A673 (cell line): ENCODE measurements around the gene CPLX3. TPM values are rescaled to one million over a fixed set of nuclear protein-coding genes. Genes with fewer than 3 reads are reported as not detected.
A peak's percentile ranks its signal among the peaks of the same experiment; 100 is the strongest.

Source experiments
- BruUV-seq: library from RNA; stranded (reverse); fragments of 400-500 nt; replicated peaks from 2 replicates; lab custom pipeline; 2021; lab: Mats Ljungman, UMichigan
- CTCF ChIA-PET: fragments of 300-600 bp; sonication (Branson Sonifier 250); formaldehyde crosslinking; loops from one replicate; lab custom pipeline; 2022; ENCODE audit warnings: antibody characterized with exemption; lab: Charles Lee
- POLR2A ChIA-PET: fragments of 300-600 bp; sonication (Branson Sonifier 250); formaldehyde crosslinking; loops from one replicate; lab custom pipeline; 2022; ENCODE audit warnings: antibody characterized with exemption; ENCODE audit not compliant: low non-redundant PET; lab: Charles Lee
- DNase-seq: peaks from one replicate; pipeline ENCODE4 v3.0.0-alpha.2; 2015; ENCODE audit warnings: low spot score
- H3K27ac ChIP-seq: fragments of 200-600 bp; sonication (generic); 2 replicates; pipeline ENCODE4 v1.5.1; 2016; ENCODE audit warnings: mixed run types, low read depth, mild to moderate bottlenecking, mixed read lengths, antibody characterized with exemption, low read length; ENCODE audit not compliant: poor library complexity, severe bottlenecking
- H3K27me3 ChIP-seq: fragments of 200-600 bp; sonication (generic); replicated peaks from 2 replicates; pipeline ENCODE4 v1.6.1; 2017; ENCODE audit warnings: mixed run types, low read depth, mild to moderate bottlenecking, mixed read lengths, antibody characterized with exemption, low read length; ENCODE audit not compliant: insufficient read depth, poor library complexity
- H3K36me3 ChIP-seq: fragments of 200-600 bp; sonication (generic); 2 replicates; pipeline ENCODE4 v1.6.1; 2016; ENCODE audit warnings: mixed run types, mild to moderate bottlenecking, mixed read lengths, antibody characterized with exemption, low read length; ENCODE audit not compliant: insufficient read depth, poor library complexity, severe bottlenecking
- H3K4me1 ChIP-seq: fragments of 200-600 bp; sonication (generic); 2 replicates; pipeline ENCODE4 v1.6.1; 2017; ENCODE audit warnings: mixed run types, mild to moderate bottlenecking, mixed read lengths, antibody characterized with exemption, low read length; ENCODE audit not compliant: insufficient read depth, poor library complexity, severe bottlenecking
- H3K4me3 ChIP-seq: fragments of 200-600 bp; sonication (generic); 2 replicates; pipeline ENCODE4 v1.5.1; 2016; ENCODE audit warnings: low read depth, mixed run types, mild to moderate bottlenecking, mixed read lengths, low read length; ENCODE audit not compliant: poor library complexity, severe bottlenecking
- H3K9me3 ChIP-seq: fragments of 200-600 bp; sonication (generic); 2 replicates; pipeline ENCODE4 v1.6.1; 2016; ENCODE audit warnings: mixed run types, low read depth, mild to moderate bottlenecking, mixed read lengths, antibody characterized with exemption, low read length; ENCODE audit not compliant: poor library complexity, severe bottlenecking
- CTCF ChIP-seq: fragments of 300-800, 200-600 bp; sonication (generic); conservative IDR thresholded peaks from 2 replicates; pipeline ENCODE4 v1.5.1; 2017; ENCODE audit warnings: low read depth, mild to moderate bottlenecking, antibody characterized with exemption, low read length, moderate library complexity, mixed read lengths
- EZH2 ChIP-seq: fragments of 200-600 bp; sonication (generic); IDR thresholded peaks from 2 replicates; pipeline ENCODE4 v1.6.1; 2017; ENCODE audit warnings: borderline replicate concordance, low read depth, mild to moderate bottlenecking, mixed read lengths, antibody characterized with exemption, low read length; ENCODE audit not compliant: poor library complexity, severe bottlenecking
- intact Hi-C: fragments of 100-400 bp; cut with micrococcal nuclease; formaldehyde crosslinking; loops from one replicate; pipeline ENCODE4 v1.10.0; 2022; ENCODE audit not compliant: unreplicated experiment
- total RNA-seq: library from RNA; stranded (reverse); gene quantifications from 2 replicates; pipeline ENCODE4 v1.2.3, GENCODE V29; 2021

The CPLX3 gene
- total RNA-seq, 1 experiment from 2014 or later = 0.17 TPM

GRCh38 chr15:74800559-74801094 lies 25.8 kb upstream of the CPLX3 start:
- H3K9me3 ChIP-seq = no peaks in the 10 kb centered on the region
- no peak overlapping the region for H3K27ac ChIP-seq
- H3K4me3 ChIP-seq = no peak overlapping the region
- H3K27me3 ChIP-seq = no peaks in the 10 kb centered on the region
- H3K36me3 ChIP-seq = peaks cover 40% of the 10 kb centered on the region
- no peaks in the 10 kb centered on the region for H3K4me1 ChIP-seq
- intact Hi-C loops = loop anchor here (1.0 kb wide), 1 partner anchor 29 kb away; no protein-coding TSS in a partner anchor
- no peak for DNase-seq
- CTCF ChIA-PET = interaction anchor here (0.7 kb wide), 1 partner anchor 681 kb away, joined by 6 read pairs; no protein-coding TSS in a partner anchor
- BruUV-seq = no TSS peak
- TF ChIP-seq EZH2 = no peak
- no peak for TF ChIP-seq CTCF
- POLR2A ChIA-PET = no interaction called here

DNA sequence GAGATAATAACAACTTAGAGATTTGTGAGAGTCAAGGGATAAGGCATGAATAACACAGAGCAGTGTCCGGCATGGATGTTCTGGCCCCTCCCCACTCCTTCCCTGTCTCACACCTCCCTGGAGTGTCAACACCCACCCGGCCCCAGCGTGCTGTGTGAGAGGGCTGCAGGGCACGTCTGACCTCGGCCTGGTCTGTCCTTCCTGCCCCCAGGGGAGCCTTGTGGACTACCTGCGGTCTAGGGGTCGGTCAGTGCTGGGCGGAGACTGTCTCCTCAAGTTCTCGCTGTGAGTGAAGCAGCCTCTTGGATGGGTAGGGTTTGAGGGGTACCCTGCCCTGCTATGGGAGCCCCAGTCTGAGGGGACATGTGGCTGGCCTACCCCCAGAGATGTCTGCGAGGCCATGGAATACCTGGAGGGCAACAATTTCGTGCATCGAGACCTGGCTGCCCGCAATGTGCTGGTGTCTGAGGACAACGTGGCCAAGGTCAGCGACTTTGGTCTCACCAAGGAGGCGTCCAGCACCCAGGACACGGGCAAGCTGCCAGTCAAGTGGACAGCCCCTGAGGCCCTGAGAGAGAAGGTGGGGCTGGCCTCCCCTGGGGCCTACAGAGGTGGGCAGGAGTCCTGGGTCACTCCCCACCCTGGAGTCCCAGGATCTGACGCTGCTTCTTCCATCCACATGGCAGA lies 25.0 kb upstream of the CPLX3 start:
- Histone ChIP-seq H3K4me1 (no peaks in the 10 kb centered on the region), H3K4me3 (no peak overlapping the region), H3K27ac (no peak overlapping the region), H3K27me3 (no peaks in the 10 kb centered on the region), H3K36me3 (peaks cover 40% of the 10 kb centered on the region), H3K9me3 (no peaks in the 10 kb centered on the region)
- intact Hi-C loops = no loop called here
- ChIA-PET CTCF (no interaction called here), POLR2A (no interaction called here)
- TF ChIP-seq EZH2 = no peak
- no peak for DNase-seq
- no TSS peak for BruUV-seq

DNA sequence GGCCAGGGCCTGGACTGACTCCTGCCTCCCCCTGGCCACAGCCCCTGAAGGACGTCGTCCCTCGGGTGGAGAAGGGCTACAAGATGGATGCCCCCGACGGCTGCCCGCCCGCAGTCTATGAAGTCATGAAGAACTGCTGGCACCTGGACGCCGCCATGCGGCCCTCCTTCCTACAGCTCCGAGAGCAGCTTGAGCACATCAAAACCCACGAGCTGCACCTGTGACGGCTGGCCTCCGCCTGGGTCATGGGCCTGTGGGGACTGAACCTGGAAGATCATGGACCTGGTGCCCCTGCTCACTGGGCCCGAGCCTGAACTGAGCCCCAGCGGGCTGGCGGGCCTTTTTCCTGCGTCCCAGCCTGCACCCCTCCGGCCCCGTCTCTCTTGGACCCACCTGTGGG lies 24.1 kb upstream of the CPLX3 start:
- Histone ChIP-seq H3K4me3 (no peak overlapping the region), H3K4me1 (no peaks in the 10 kb centered on the region), H3K9me3 (no peaks in the 10 kb centered on the region), H3K27me3 (no peaks in the 10 kb centered on the region), H3K27ac (no peak overlapping the region), H3K36me3 (peaks cover 40% of the 10 kb centered on the region)
- POLR2A ChIA-PET = no interaction called here
- BruUV-seq = TSS peak; percentile 43
- intact Hi-C loops = no loop called here
- TF ChIP-seq CTCF = no peak
- TF ChIP-seq EZH2 = no peak
- CTCF ChIA-PET = no interaction called here
- no peak for DNase-seq
